NK-92 treated with Interleukin-12 subunit alpha and Interleukin-12 subunit beta, amount 100 ng/mL, for 24 hours (cell line): Measurements from ENCODE around the gene LYZ.

Experiments
- DNase-seq: peaks from one replicate; lab custom pipeline; 2025; lab: John Stamatoyannopoulos, UW

The LYZ gene

DNA sequence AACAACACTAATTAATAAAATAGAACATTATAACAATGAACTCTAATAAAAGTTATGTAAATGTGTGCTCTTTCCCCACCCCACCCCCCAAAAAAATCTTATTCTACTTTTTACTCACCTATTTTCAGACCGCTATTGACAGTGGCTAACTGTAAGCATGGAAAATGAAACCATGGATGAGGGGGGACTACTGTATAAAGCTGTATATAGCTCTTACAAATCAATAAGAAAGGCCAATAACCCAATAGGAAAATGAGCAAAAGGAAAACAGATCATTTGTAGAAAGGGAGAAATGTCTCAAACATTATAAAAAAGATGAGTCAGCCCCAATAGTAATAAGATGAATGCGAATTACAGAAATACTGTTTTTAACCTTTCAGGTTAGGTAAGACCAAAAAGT, 38.7 kb downstream of the LYZ start:
- DNase-seq, result no peak

DNA sequence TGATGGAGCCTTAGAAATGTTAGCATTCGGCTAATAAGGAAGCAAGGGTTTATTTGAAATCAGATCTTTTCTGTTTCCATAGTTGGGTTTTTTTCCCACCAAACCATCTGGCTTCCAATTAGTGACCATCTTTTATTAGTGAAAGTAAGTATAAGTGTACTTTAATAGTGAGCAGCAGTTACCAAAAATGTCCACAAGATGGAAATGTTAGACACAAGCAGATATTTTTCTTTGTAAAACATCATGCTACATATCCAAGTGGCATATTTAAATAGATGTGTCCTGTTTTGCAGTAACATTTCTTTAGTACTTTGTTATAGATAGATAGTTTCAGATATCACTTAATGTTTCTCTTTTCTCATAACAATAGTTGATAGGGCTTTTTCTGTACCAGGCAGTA, 40.2 kb downstream of the LYZ start:
- DNase-seq, result no peak

DNA sequence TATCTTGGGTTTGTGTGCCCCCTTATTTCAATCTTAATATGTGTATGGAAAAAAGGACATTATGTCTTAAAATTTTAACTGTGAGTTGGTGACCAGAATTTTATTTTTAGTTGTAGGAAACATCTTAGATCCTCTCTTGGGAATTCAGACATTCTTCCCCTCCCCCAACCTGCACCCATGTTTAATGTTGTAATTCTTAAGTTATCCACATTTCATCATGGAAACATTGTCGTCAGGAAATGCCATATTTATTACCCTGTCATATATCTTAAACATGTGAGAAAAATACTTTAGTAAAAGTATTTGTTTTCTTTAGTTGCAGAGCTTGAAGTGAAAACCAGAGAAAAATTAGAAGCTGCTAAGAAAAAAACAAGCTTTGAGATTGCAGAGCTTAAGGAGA, 41.6 kb downstream of the LYZ start:
- no peak for DNase-seq

DNA sequence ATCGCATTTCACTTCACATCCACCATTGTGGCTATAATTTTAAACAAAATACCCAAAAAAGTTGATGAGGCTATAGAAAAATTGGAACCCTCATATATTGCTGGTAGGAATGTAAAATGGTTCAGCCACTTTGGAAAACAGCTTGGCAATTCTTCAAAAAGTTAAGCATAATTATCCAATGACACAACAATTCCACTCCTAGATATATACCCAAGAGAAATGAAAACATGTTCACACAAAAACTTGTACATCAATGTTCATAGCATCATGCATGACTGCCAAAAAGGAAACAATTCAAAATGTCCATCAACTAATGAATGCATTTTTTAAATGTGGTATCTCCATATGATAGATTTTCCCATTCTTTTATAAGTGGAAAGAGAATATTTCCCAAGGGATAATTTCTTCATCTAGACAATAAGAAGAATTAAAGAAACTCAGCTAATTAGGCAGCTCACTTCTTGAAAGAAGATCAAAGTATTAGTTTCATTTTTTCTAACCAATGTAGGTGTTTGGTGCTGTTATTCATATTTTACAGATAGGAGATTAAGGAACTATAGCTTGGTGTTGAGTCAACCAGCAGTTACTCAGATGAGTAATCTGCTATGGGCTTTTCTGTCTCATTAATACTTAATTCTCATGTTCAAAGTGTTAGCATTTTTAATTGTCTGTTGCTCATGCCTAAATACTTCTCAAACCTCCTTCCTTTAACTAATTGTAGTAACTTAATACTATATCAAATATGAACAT, 44.2 kb downstream of the LYZ start:
- no peak for DNase-seq

DNA sequence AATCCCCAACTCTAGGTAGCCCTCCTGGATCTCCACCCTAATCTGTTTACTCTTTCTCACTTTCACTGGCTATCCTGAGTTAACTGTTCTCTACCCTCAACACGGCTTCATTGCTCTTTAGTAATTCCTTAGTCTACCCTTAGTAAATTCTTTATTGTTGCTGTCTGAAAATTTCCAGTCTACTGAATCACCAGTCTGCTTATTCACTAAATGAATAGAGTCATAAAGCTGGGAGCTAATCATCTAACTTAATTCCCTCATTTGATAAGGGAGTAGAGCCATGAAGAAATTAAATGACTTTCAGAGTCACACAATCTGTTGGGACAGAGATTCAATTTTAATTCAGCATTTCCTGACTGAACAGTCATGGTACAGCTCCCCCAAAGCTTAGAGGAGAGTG, 47.9 kb downstream of the LYZ start:
- DNase-seq, result no peak

DNA sequence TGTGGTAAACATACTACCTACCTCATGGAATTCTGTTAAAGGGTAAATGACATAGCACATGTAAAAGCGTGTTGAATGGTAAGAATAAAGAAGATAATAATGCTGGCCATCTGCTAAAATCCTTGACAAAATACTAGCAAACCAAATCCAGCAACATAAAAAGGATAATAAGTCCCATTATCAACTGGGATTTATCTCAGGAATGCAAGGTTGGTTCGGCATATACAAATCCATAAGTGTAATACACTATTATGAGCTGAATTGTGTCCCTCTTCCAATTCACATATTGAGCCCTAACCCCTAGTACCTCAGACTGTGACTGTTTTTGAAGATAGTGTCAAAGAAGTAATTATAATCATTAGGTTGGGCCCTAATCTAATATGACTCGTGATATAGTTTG, 48.8 kb downstream of the LYZ start:
- DNase-seq, result no peak

DNA sequence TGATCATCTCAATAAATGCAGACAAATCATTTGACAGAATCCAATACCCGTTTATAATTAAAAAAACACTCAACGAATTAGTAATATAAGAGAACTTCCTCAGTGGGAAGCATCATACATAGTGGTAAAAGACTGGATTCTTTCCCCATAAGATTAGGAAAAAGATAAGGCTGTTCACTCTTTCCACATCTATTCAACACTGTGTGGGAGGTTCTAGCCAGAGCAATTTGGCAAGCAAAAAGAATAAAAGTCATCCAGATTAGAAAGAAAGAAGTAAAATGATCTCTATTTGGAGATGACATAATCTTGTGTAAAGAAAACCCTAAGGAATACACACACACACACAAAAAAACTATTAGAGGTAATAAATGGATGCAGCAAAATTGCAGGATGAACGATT, 49.8 kb downstream of the LYZ start:
- no peak for DNase-seq

DNA sequence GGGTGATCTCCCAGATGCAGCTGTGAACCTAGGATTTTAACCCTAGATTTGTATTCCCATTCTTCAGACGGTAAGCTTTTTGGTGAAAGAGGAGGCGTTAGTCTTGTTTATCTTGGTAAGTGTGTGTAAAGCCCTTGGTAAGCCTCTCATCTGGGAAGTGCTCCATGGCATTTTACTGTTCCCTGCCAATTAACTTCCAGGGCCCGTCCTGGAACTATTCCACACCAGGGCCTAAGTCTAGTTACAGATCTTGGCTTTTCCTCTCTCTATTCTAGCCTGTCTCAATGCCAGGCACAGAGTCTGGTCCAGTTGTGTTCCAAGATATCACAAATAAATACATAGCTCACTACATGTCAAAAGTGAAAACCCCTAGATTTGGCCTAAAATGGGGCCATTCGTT, 53.8 kb downstream of the LYZ start:
- DNase-seq, result no peak
